Lower leg skin (tissue), 3 donors: Measurements from ENCODE around the gene WAPL.

Experiments
- CTCF ChIP-seq, 3 donors: fragments of 450-650 bp; IDR thresholded peaks; one replicate each; pipeline ENCODE4 v1.5.1; 2016; ENCODE audit warnings: antibody characterized with exemption in 3 of 3, mild to moderate bottlenecking in 3 of 3, moderate library complexity in 2 of 3
- POLR2A ChIP-seq, 2 donors: fragments of 450-650 bp; IDR thresholded peaks; one replicate each; pipeline ENCODE4 v1.6.1; 2016 to 2017; ENCODE audit warnings: antibody characterized with exemption in 2 of 2, mild to moderate bottlenecking in 1 of 2, moderate library complexity in 1 of 2

GRCh38 chr10:86521678-86522509 is at the start of gene WAPL:
- TF ChIP-seq CTCF (IDR thresholded peaks at IDR 0.05), result no peak
- TF ChIP-seq POLR2A (IDR thresholded peaks at IDR 0.05), result no peak
